Measurements from ENCODE around the gene PRDM12.

DNA sequence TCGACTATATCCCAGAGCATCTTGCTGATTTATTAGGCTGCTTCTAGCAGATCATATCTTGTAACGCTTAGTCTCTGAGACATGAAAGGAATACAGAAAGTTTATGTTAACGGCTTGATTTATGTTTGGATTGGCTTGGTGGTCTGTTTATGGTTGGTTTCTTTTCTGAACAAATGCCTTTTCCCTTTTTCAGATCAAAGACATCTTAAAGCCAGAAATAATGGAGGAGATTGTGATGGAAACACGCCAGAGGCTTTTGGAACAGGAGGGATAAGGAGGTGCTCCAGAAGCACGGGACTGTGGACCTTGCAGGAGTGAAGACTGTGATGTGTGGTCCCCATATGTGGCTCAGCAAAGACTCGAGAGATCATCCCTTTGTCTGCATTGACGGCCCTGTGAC lies 39.1 kb downstream of the PRDM12 start:
- no peak for TF ChIP-seq POLR2A (IDR thresholded peaks at IDR 0.05)
- TF ChIP-seq, protein P1, sequence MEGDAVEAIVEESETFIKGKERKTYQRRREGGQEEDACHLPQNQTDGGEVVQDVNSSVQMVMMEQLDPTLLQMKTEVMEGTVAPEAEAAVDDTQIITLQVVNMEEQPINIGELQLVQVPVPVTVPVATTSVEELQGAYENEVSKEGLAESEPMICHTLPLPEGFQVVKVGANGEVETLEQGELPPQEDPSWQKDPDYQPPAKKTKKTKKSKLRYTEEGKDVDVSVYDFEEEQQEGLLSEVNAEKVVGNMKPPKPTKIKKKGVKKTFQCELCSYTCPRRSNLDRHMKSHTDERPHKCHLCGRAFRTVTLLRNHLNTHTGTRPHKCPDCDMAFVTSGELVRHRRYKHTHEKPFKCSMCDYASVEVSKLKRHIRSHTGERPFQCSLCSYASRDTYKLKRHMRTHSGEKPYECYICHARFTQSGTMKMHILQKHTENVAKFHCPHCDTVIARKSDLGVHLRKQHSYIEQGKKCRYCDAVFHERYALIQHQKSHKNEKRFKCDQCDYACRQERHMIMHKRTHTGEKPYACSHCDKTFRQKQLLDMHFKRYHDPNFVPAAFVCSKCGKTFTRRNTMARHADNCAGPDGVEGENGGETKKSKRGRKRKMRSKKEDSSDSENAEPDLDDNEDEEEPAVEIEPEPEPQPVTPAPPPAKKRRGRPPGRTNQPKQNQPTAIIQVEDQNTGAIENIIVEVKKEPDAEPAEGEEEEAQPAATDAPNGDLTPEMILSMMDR (IDR thresholded peaks at IDR 0.05), result no peak
